ENCODE results near the gene TRPM6. TPM values are rescaled to one million over a fixed set of nuclear protein-coding genes. Genes with fewer than 3 reads are reported as not detected.
A peak's percentile ranks its signal among the peaks of the same experiment; 100 is the strongest.

The TRPM6 gene
- total RNA-seq, 1 experiment from 2014 or later = not detected

DNA sequence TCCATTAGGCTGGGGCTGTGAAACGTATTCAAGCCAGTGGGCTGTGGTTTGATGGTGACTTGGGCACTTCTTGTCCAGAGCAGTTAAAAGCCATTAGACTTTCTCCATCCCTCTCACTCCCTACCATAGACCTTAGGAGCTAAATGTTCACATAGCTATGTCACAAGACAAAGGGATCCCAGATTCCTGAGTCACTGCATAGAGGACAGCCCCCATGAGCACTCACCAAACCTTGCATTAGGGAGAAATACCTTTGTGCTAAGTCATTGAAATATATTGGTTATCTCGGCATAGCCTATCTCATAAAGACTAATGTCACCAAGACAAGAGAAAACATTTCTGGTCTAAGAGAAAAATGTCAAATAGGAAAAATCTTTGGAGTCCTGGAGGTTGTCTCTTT, 104.3 kb downstream of the TRPM6 start:
- DNase-seq (ENCODE audit: low spot score) = no peak

GRCh38 chr9:74777136-74777879, 110.4 kb downstream of the TRPM6 start:
- peak; percentile 61 for DNase-seq (ENCODE audit: low spot score)
- in situ Hi-C loops (cut with HindIII; ENCODE audit: low sequenced_read_pairs) = no loop called here

More for the DNA sequence above, 104.3 kb downstream of the TRPM6 start:
- in situ Hi-C loops (cut with HindIII; ENCODE audit: low sequenced_read_pairs) = no loop called here

DNA sequence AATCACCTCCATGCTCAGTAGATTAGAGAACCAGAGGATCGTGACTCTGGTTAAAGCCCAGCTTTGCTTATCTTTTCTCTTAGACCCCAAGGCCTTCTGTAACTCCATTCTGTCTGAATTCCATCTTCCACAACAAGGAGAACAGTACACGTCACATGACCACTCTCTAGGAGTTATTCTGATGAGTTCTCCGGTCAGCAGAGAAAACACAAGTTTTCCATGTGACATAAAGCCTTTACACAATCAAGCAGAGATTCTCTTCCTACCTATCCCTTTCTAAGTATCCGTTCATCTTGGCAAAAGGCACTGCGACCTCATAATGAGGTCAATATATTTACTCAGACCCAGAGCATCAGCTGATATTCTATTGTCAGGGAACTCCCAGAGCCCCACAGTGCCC, 112.3 kb downstream of the TRPM6 start:
- in situ Hi-C loops (cut with HindIII; ENCODE audit: low sequenced_read_pairs) = no loop called here
- no peak for DNase-seq (ENCODE audit: low spot score)

DNA sequence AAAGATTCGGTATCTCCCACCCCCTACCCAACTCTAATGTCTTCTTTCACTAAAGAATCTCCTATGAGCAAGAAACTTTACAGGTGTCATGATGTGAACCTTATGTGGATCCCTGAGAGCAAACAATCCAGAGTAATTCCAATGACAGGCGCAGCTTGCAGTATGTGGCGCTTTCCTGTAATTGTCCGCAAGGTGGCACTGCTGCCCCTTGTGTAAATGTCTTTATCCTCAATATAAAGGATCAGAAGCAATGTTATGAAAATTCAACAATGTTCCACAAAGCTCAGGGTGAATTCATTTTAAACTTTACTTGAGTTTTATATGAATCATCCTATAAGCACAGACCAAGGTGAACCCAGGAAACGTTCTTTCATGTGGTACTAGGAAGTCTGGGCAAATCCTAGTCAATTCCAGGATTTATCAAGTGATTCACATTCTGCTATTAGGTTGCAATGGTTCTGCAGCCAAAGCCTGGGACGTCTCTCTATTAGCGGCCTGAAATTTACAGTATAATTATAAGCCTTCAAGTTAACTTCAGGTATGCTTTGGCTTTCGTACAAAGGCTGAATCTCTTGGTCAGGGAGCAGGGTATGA, 113.7 kb downstream of the TRPM6 start:
- peak; percentile 87 for DNase-seq (ENCODE audit: low spot score)
- in situ Hi-C loops (cut with HindIII; ENCODE audit: low sequenced_read_pairs) = no loop called here

GRCh38 chr9:74772121-74772520, 115.6 kb downstream of the TRPM6 start:
- no peak for DNase-seq (ENCODE audit: low spot score)
- in situ Hi-C loops (cut with HindIII; ENCODE audit: low sequenced_read_pairs) = no loop called here

DNA sequence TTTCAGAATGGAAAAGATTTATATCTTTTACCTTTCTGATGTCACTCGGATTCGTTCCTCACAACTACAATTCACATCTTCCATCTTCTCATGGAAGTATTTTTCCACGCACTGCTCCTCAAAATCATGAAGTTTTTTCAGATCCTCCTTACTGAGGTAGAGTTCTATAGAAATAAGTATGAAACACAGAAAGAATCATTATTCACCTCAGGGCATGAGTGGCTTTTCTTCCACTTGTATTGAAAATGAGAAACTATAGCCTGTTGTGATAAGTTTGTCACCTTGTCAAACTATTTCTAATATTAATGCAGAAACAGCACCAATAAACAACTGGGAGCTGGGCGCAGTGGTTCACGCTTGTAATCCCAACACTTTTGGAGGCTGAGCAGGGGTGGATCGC, 116.0 kb downstream of the TRPM6 start:
- no peak for DNase-seq (ENCODE audit: low spot score)
- in situ Hi-C loops (cut with HindIII; ENCODE audit: low sequenced_read_pairs) = no loop called here

GRCh38 chr9:74771262-74771585, 116.5 kb downstream of the TRPM6 start:
- in situ Hi-C loops (cut with HindIII; ENCODE audit: low sequenced_read_pairs) = no loop called here
- no peak for DNase-seq (ENCODE audit: low spot score)

DNA sequence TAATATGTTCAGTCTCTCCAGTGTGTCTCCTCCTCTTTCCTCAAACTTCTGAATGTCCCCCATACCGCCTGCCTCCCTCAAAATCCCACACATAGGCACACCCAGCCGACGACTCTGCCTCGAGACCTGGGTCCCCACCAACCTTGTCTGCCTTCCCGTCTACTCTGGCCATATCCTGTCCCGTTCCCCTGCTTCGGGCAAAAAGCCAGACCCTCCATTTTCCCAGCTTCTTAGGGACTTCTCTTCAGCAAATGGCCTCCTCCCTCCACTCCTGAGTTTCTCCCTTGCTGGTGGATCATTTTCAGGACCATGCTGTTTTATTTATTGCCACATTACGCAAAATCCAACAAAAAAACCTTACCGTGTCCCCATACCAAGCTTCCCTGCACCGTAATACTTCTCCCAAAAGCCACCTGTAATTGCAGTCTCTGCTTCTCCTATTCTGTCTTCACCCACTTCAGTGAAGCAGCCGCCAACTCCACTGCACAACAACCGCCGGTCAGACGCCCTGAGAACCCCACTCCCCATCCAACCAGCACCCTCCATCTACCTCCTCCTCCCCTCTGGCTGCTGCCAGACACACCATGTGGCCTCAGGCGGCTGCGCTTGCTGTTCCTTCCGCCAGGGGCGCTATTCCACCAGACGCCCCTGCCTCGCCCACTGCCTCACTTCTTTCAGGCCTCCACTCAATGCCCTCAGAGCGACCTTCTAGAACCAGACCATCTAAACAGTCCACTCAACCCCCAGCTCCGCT, 117.0 kb downstream of the TRPM6 start:
- no peak for DNase-seq (ENCODE audit: low spot score)
- in situ Hi-C loops (cut with HindIII; ENCODE audit: low sequenced_read_pairs) = no loop called here

GRCh38 chr9:74765481-74765971, 122.2 kb downstream of the TRPM6 start:
- no peak for DNase-seq (ENCODE audit: low spot score)
- in situ Hi-C loops (cut with HindIII; ENCODE audit: low sequenced_read_pairs) = no loop called here

GRCh38 chr9:74762950-74763349, 124.8 kb downstream of the TRPM6 start:
- DNase-seq (ENCODE audit: low spot score) = no peak
- in situ Hi-C loops (cut with HindIII; ENCODE audit: low sequenced_read_pairs) = no loop called here

DNA sequence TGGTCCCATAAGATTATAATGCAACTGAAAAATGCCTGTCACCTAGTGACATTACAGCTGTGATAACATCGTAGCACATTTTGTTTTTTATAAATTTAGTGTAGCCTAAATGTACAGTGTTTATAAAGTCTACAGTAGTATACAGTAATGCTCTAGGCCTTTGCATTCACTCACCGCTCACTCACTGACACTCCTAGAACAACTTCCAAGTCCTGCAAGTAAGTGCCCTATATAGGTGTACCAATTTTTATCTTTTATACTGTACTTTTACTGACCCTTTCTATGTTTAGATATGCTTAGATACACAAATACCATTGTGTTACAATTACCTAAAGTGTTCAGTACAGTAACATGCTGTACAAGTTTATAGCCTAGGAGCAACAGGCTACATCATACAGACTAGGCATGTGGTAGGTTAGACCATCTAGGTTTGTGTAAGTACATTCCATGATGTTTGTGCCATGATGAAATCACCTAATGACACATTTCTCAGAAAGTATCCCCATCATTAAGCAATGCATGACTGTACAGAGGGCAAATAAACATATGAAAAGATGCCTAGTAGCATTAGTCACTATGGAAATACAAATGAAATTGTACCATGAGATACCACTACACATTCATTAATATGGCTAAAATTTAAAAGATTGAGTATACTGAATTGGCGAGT, 127.6 kb downstream of the TRPM6 start:
- in situ Hi-C loops (cut with HindIII; ENCODE audit: low sequenced_read_pairs) = no loop called here
- DNase-seq (ENCODE audit: low spot score) = no peak

GRCh38 chr9:74755999-74756398, 131.7 kb downstream of the TRPM6 start:
- DNase-seq (ENCODE audit: low spot score) = no peak
- in situ Hi-C loops (cut with HindIII; ENCODE audit: low sequenced_read_pairs) = no loop called here

DNA sequence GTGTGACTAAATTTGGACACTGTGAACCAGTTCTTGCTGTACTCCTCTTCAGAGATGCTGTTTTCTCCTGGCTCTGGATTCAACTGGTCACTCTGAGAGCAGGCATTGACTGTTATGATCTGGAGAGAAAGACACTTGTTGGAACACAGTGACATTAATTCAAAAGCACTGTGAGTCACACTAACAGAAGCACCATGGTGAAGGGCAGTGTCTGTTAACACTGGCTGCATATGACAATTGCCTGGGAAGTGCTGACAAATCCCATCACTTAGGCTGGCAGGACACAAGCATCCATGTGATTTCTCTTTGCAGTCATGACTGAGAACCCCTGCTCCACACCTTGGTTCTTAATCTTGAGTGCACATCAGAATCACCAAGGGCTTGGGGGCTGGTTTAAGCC, 132.4 kb downstream of the TRPM6 start:
- DNase-seq (ENCODE audit: low spot score) = no peak
- in situ Hi-C loops (cut with HindIII; ENCODE audit: low sequenced_read_pairs) = no loop called here

GRCh38 chr9:74753650-74754049, 134.1 kb downstream of the TRPM6 start:
- in situ Hi-C loops (cut with HindIII; ENCODE audit: low sequenced_read_pairs) = no loop called here
- no peak for DNase-seq (ENCODE audit: low spot score)

GRCh38 chr9:74748966-74749365, 138.8 kb downstream of the TRPM6 start:
- in situ Hi-C loops (cut with HindIII; ENCODE audit: low sequenced_read_pairs) = no loop called here
- DNase-seq (ENCODE audit: low spot score) = no peak

DNA sequence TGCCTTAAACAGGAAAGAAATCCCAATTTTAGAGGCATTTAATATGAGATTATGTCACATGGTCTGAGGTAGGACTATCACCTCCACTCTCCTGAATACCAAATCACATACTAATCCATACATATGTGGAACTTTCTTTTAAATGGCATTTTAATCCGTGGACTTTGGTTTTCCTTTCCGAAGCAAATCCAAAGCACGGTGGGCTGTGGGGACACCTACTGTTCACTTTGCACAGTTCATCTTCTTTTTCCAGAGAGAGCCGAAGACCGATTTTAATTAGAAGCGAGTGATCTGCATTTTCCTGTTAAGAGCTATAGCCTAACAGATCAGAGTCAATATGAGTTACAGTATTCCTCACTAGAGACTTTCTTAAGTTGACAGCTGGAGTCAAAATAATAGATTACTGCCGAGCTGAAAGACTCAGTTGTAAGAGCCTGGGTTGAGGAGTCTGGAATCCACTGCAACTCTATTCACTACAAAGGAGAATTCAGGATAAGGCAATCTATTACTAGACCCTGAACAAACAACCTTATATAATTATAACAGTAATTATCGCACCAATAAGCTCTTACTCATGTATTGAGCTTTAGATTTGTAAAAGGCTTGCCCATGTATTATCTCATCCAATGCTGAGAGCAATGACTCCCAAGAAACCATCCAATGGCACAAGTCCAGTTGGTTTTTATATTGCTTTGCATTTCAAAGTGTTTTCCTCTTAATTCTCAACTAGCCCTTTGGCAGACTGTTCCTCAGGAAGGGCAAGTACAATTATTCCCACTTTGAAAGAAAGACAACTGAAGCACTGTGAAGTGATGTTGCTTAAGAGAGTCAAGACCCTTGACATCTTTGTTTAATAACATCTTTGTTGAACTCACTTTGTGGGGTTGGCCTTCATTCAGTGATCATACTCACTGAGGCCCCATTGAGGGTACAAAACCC, 144.7 kb downstream of the TRPM6 start:
- peak; percentile 31 for DNase-seq (ENCODE audit: low spot score)
- in situ Hi-C loops (cut with HindIII; ENCODE audit: low sequenced_read_pairs) = no loop called here

DNA sequence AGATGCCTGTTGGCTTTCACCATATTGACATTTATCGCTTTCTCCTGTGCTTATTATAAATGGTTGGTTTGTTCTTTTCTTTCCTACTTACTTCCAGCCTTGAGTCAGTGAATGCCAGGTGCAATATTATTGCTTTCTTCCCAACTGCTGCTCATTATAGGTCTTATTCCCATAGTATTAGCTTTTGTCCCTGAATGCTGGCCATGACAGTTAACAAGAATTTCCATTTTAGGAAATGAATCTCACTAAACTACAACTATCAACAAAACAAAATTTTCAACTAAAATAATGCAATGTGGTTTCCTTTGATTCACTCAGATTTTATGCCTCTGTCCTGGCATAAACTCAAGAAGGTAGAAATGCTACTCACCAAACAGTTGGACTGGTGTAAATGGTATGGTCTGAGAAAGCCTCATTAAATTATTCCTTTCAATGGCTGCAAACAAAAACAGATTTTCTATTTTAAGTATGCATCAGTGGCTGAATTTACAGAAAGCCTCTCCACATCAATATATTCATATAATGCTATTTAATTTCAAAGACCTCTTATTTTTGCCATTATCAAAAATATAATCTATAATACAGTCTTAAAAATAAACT, 145.4 kb downstream of the TRPM6 start:
- in situ Hi-C loops (cut with HindIII; ENCODE audit: low sequenced_read_pairs) = no loop called here
- no peak for DNase-seq (ENCODE audit: low spot score)

- DNase-seq (ENCODE audit: low spot score) = no peak
- in situ Hi-C loops (cut with HindIII; ENCODE audit: low sequenced_read_pairs) = no loop called here
These were observed 151.1 kb downstream of the TRPM6 start for GRCh38 chr9:74736646-74737045.
